GM18868 (cell line): Measurements from ENCODE around the gene ATP8A2.

Source experiments
- ATAC-seq: cut with Tn5 transposase; IDR thresholded peaks from one replicate; pipeline ENCODE4 v1.9.1; 2021; ENCODE audit warnings: mild to moderate bottlenecking, moderate library complexity; ENCODE audit not compliant: unreplicated experiment

ATP8A2 gene

DNA sequence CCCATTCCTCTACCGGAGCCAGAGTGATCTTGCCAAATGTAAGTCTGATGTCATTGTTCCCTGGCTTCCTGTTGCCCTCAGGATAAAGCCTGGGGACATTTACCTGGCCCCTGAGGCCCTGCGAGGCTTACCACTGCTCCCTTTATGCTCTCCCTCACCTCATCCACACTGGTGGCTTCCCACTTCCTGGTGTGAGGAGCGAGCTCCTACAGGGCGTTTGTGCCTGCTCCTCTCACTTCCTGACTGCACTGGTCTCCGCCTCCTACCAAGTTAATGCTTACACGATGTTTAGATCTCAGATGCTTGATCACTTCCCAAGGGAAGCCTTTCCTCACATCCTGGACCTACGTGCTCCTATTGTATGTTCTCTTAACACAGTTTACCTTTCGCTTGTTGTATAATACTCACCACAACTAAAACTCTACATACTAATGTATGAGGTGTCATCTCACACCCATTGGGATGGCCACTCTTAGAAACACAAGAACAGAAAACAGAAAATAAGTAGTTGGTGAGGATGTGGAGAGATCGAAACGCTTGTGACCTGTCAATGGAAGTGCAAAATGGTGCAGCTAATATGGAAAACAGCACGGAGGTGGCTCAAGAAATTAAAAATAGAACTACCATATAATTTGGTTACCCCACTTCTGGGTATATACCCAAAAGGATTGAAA, 502.4 kb downstream of the ATP8A2 start:
- no peak for ATAC-seq

- ATAC-seq = no peak
Observed at GRCh38 chr13:25874907-25875306, 503.1 kb downstream of the ATP8A2 start.

- no peak for ATAC-seq
Observed at GRCh38 chr13:25876247-25876646, 504.5 kb downstream of the ATP8A2 start.

DNA sequence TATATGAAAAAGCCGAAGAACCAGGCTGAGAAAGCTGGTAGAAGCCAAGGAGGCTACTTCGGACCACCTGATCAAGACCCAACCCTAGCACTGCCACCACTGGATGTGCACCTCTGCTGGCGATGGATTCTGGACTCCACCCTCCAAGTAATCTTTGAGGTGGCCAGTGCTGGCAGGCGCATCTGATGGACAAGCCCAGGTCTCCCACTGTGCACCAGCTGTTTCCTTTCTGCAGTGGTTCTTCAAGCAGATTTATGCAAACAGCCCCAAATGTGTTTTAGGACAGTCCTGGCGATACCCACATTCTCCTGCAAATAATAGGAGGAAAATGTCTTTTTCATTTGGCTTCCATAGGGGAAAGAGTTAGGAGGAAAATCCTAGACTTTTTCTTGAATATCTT, 507.7 kb downstream of the ATP8A2 start:
- ATAC-seq = no peak

DNA sequence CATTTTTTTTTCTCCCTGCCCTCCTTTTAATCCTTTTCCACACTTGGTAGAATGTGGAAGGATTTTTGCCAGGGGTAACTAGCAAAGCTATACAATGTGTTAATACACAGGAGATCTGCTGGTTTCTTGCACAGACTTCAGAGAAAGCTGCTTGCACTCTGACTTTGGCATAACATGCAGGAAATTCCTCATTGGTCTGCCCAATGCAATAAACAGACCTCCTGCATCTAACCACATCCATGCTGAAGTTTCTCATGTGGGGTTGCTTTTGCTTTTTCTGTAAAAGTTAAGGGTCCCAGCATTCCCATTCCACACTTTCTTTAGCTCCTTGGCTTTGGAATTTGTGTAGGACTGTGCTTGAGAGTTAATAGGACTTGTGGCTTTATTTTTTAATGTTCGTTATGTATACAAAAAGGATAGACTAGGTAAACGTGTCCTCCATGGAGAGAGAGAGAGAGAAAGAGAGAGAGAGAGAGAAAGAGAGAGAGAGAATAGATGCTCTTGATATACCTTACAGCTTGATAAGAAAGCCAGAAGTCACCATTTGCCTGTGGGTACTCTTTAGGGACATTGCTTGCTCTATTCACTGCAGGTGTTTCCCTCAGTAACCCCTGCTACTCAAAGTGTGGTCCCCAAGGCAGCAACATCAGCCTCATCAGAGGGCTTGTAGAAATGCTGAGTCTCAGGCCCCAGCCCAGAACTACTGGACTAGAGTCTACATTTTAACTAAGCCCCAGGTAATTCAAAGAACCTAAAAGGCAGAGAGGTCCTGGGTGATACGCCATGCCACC, 509.6 kb downstream of the ATP8A2 start:
- ATAC-seq = no peak

- no peak for ATAC-seq
Observed at GRCh38 chr13:25881971-25882451, 510.2 kb downstream of the ATP8A2 start.

DNA sequence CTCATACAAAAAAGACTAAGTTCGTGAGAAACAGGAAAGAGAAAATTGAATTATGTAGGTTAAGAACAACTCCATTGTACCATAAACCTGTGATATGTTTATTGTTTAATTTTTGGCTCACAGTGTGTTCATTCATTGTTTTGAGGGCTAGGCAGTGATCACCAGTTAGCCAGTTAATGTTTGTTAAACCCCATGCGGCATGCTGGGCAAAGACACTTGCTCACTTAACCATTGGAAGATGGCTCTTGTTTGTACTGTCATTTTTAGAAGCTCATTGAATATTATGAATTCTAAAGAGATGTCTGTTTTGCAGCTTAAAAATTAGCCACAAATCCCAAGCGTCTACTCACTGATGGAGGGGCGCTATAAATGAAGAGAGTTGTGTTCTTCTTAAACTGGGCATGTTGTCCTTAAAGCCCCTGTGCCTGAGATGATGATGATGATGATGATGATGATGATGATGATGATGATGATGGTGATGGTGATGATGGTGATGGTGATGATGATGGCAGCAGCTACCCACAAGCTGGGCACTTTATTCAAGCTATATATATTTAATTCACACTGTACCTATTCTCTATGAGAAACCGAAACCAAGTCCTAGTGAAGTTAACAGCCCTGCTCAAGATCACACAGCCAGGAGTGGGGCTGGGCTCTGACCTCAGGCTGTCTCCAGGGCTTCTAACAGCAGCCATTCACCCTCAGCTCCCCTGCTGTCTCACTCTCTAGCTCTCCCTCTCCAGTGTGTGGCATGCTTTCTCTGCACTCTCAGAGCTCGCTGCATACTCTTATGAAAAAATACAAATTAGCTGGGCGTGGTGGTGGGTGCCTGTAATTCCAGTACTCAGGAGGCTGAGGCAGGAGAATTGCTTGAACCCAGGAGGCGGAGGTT, 510.9 kb downstream of the ATP8A2 start:
- ATAC-seq = no peak

DNA sequence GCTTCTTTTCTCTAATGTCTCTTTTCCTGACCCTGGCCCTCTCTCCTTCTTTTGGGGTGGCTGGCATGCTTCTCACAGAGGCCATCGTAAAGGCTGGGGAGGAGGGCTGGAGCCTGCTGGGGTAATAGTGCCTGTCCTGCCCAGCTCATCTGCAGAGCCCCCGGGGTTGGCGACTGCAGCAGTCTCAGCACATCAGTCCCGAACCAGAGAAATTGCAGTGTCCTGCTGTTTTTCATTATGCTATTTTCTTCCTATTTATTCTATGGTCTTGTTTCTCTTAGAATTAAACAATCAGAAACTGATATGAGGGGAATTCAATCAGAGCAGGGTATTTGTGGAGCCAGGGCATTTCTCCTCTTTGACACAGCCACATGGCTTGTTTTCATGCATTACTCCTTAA, 513.6 kb downstream of the ATP8A2 start:
- ATAC-seq = no peak

DNA sequence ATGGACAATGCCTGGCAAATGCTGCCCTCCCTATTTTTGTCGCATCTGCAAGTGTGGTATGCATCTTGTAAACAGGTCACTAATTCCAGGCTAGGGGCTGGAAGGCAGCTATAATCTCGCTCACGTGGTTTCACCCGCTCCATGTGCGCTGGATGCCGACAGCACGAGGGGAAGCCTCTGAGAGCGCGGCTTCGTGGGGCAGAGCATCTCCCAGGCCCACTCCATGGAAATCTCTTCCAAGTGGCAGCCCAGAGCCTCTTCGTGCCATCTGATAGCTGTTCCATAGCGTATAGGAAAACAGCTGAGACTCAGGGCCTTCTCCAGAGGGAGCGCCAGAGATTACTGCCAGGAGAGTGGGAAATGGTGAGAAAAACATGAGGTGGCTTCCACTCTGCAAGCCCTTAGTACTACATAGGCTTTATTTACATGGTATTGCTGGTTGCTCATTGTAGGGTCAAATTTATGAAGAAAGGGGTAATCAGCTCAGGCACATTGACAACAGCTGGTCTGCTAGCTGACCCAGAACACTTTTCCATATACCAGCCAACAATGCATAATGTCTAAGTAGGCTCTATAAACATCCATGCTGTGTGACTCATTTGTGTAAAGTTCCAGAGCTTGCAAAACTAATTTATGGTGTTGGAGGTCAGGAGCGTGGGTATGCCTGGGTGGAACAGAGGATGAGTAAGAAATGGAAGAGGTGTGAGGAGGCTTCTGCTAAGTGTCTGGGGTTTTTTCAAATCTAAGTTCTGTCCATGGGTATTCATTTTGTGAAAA, 514.9 kb downstream of the ATP8A2 start:
- ATAC-seq = no peak

DNA sequence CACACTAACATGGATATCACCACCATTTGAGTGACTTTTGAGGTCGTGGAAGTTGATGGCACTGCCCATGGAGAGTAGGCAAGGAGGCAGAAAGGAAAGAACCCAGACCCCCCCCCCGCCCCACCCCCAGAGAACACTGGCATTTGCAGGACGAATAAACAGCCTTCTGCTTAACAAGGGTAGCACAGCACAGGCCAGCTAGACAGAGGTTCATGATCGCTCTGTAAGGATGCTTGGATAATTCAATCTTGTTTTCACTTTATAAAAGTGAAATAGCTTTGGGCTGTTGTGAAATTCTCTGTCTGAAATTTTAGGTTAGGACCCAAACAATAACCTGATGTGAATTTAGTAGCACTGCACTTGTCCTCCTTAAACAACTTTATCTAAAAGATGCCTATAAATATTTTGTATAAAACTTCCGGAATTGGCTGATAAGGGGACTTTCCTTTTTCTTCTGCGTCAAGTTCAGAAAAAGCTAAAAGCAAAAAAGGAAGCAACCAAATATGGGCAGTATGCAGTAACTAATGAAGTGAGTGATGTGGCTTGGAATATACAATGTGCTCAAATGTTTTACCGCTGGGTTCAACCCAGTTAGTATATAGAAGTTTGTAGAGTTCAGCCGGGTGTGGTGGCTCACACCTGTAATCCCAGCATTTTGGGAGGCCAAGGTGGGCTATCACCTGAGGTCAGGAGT, 516.3 kb downstream of the ATP8A2 start:
- no peak for ATAC-seq

DNA sequence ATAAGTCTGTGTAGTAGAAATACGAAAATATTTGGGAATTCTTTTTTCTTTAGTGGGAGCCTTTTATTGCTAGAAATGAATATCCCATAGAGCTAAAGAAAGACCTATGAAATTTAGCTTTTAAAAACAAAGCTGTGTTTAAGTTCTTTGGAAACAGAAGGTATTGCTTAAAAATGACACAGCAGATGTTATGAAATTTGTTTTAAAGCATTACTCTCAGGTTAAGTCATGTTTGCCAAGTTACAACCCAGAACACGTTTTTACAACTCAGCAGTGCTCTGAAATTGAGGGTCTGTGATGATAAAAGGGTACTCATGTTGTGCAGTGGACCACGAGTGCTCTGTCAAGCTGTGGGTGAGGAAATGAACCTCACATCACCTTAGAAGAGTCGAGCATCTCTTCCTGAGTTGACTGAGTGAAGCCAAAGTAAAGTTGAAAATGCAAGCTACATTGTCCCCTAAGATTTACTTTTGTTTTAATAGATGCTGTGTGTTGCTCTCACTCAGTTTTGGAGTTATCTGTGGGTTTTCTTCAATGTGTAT, 519.0 kb downstream of the ATP8A2 start:
- no peak for ATAC-seq

DNA sequence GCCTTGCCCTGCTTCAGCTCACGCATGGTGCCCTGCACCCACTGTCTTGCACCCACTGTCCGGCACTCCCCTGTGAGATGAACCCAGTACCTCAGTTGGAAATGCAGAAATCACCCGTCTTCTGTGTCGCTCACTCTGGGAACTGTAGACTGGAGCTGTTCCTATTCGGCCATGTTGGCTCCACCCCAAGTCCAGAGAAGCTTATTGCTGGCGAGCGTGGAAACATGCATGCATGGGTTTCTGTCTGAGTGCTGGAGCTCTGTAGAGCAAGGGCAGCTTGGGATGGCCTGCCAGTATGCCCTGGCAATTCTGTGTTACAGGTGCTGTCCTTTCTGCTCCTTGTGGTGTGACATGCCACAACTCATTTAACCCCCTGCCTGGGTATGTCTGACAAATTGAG, 527.2 kb downstream of the ATP8A2 start:
- ATAC-seq = no peak

DNA sequence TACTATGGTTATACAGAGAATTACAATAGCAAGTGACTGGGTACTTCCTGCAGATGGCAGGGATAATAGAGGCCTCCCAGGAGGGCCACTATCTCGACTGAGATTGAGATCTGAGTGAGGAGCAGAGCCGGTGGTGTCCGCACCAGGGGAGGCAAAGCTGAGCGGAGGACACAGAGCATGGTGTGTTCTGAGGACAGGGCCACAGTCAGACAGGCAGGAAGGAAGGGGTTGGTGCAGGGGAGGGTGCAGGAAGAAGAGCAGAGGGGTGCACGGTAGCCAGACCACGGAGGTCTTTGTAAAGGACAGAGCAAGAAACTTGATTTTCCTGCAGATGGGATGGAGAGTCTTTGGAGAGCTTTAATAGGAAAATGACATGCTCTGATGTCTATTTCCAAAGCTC, 527.7 kb downstream of the ATP8A2 start:
- ATAC-seq = no peak

DNA sequence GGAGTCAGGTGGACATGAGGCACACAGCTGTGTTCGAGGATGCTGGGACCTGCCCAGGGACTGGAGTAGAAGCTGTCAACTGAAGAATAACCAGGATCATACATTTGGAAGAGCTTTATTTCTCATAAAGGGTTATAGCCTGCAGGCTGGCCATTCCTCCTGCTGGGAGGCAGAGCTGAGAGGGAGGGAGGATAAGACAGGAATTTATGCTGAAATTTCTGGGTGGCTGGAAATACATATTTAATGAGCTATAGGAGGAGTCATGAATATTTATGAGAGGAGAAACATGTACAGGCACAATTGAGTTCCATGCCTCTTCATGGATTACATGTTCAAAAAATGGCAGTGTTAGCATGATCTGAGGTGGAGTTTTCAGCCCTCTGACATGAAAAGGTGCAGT, 528.2 kb downstream of the ATP8A2 start:
- ATAC-seq = no peak

DNA sequence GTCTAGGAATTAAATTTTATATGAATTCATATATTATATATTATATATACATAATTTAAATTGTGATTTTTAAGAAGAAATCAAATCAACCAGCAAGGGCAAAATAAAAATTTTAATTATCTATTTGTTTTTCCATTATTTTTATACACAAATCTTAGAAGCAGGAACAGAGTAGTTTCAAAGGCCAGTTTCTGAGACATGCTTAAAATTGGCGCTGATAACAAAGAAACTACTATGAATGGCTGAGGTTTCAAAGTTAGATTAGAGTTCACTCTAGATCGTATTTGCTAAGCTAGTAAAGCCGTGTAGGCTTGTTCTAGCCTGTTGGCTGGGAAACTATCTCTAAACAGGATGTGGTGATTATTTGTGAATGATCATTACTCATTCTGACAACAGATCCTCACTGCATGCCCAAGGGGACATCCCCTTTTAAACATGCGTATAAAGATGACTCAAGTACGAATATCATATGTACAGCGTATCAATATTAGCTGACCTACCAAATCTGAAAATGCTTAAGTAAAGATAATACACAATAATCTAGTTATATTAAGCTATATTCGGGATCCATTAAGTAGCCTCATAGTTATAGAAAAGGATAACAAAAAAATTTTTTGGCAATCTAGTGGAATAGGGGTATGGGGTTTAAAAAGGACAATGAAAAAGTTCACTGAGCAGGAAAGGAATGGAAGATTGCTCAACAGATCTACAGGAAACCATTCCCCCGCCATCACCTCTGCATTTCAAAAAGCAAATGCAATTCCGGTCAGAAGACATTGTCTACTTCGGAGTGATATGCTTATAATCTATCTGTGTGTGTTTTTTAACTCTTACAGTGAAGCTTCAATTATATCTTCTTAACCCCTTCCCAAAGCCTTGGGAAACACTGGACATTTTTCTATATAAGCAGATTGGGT, 529.9 kb downstream of the ATP8A2 start:
- ATAC-seq = peak; percentile 90

GRCh38 chr13:25902455-25902854, 530.7 kb downstream of the ATP8A2 start:
- ATAC-seq = no peak

- no peak for ATAC-seq
Observed at GRCh38 chr13:25902891-25903341, 531.1 kb downstream of the ATP8A2 start.

DNA sequence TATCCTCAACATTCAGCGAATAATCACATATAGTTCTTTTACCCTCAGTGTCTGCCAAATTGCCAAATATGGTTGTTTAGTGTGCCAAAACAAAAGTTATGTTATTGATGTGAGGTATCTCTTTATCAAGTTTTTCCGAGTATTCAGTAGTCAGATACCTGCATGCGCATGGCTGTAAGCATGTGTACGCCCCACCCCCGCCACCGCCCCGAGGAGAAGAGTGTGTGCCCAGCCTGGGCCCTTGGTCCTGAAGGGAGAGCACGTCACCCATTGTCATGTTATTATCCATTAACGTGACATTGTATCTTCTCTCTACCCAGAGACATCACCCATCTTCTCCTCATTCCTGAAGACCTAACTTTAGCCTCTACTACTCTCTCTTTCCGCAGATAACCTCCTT, 533.1 kb downstream of the ATP8A2 start:
- ATAC-seq = no peak

DNA sequence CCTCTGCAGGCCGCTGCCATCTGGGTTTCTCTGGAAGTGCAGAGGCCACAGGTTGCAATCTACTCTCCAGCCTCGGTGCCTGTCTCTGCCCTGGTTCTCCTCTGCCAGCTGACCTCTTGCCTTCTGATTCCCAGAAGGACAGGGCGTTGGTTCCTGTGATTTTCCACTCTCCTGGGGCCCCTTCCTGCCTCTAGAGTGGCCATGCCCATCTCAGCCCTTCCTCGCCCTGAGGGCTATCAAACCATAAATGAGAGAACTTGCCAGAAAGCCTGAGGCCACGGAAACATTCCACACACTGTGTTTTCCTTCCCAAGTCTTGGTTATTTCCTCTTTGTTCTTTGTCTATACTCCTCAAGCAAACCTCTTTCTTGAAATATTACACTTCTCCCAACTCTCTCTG, 533.8 kb downstream of the ATP8A2 start:
- ATAC-seq = no peak
